IMR-90 (cell line): ENCODE measurements around the gene DDX41. TPM values are rescaled to one million over a fixed set of nuclear protein-coding genes. Genes with fewer than 3 reads are reported as not detected.

Experiments used
- ATAC-seq: fragments of 200-7000 bp; cut with Tn5 transposase; 2 replicates; pipeline ENCODE4 v1.9.1; 2020; ENCODE audit warnings: low read depth, mild to moderate bottlenecking, moderate library complexity
- BruUV-seq: library from RNA; stranded (reverse); fragments of 400-500 nt; replicated peaks from 2 replicates; lab custom pipeline; 2021; lab: Mats Ljungman, UMichigan
- CTCF ChIA-PET: fragments of 300-600 bp; formaldehyde crosslinking; extraction: SDS; loops from one replicate; lab custom pipeline; 2021; ENCODE audit warnings: antibody characterized with exemption; lab: Yijun Ruan, JAX
- POLR2A ChIA-PET: fragments of 300-600 bp; sonication (Branson Sonifier 250); formaldehyde crosslinking; loops from one replicate; lab custom pipeline; 2022; ENCODE audit warnings: antibody characterized with exemption; ENCODE audit not compliant: unreplicated experiment; lab: Charles Lee
- DNase-seq: peaks from one replicate; pipeline ENCODE4 v3.0.0; 2013
- H2AFZ ChIP-seq: replicated peaks from 2 replicates; pipeline ENCODE3; 2013; ENCODE audit warnings: low read length, mild to moderate bottlenecking; ENCODE audit not compliant: poor library complexity
- H2AK5ac ChIP-seq: 2 replicates; pipeline ENCODE4 v1.6.1; 2013; ENCODE audit warnings: low read depth, low read length, inconsistent platforms
- H2AK9ac ChIP-seq: replicated peaks from 2 replicates; pipeline ENCODE3; 2013; ENCODE audit warnings: mild to moderate bottlenecking, low read depth, low read length, moderate library complexity; ENCODE audit not compliant: poor library complexity
- H2BK120ac ChIP-seq: 2 replicates; pipeline ENCODE4 v1.6.1; 2013; ENCODE audit warnings: low read depth, low read length, inconsistent platforms
- H2BK15ac ChIP-seq: 3 replicates; pipeline ENCODE4 v1.6.1; 2013; ENCODE audit warnings: low read depth, low read length, inconsistent platforms
- H2BK20ac ChIP-seq: 2 replicates; pipeline ENCODE4 v1.6.1; 2013; ENCODE audit warnings: low read depth, mild to moderate bottlenecking, inconsistent platforms, low read length, moderate library complexity
- H2BK5ac ChIP-seq: 2 replicates; pipeline ENCODE4 v1.6.1; 2013; ENCODE audit warnings: mild to moderate bottlenecking, low read depth, low read length, inconsistent platforms; ENCODE audit not compliant: poor library complexity, severe bottlenecking
- H3K14ac ChIP-seq: replicated peaks from 2 replicates; pipeline ENCODE4 v1.6.1; 2013; ENCODE audit warnings: low read depth, low read length, inconsistent platforms
- H3K18ac ChIP-seq: 2 replicates; pipeline ENCODE4 v1.6.1; 2013; ENCODE audit warnings: low read depth, low read length, control low read depth
- H3K23ac ChIP-seq: 2 replicates; pipeline ENCODE4 v1.6.1; 2013; ENCODE audit warnings: low read depth, low read length, inconsistent platforms
- H3K27ac ChIP-seq: 2 replicates; pipeline ENCODE4 v1.5.1; 2013; ENCODE audit warnings: mild to moderate bottlenecking, control low read depth, low read length; ENCODE audit not compliant: insufficient read depth
- H3K27me3 ChIP-seq: 2 replicates; pipeline ENCODE4 v1.6.1; 2013; ENCODE audit warnings: low read length; ENCODE audit not compliant: control insufficient read depth, insufficient read depth
- H3K36me3 ChIP-seq: 2 replicates; pipeline ENCODE4 v1.6.1; 2013; ENCODE audit warnings: low read length, mixed read lengths; ENCODE audit not compliant: control insufficient read depth, insufficient read depth
- H3K4ac ChIP-seq: 2 replicates; pipeline ENCODE4 v1.6.1; 2013; ENCODE audit warnings: low read depth, low read length, inconsistent platforms
- H3K4me1 ChIP-seq: 2 replicates; pipeline ENCODE4 v1.6.1; 2013; ENCODE audit warnings: low read length, mixed read lengths; ENCODE audit not compliant: control insufficient read depth, insufficient read depth
- H3K4me2 ChIP-seq: 2 replicates; pipeline ENCODE4 v1.6.1; 2013; ENCODE audit warnings: low read depth, mild to moderate bottlenecking, control low read depth, low read length, moderate library complexity
- H3K4me3 ChIP-seq: 2 replicates; pipeline ENCODE4 v1.5.1; 2013; ENCODE audit warnings: low read depth, mild to moderate bottlenecking, control low read depth, low read length, moderate library complexity; ENCODE audit not compliant: insufficient read depth
- H3K56ac ChIP-seq: 2 replicates; pipeline ENCODE4 v1.6.1; 2013; ENCODE audit warnings: low read length, inconsistent platforms; ENCODE audit not compliant: insufficient read depth; ENCODE audit errors: extremely low read depth
- H3K79me1 ChIP-seq, 2 experiments: 2 replicates each; pipeline ENCODE4 v1.6.1; 2013; ENCODE audit warnings: low read length in 2 of 2, inconsistent platforms in 1 of 2, low read depth in 1 of 2
- H3K9ac ChIP-seq: 2 replicates; pipeline ENCODE4 v1.6.1; 2013; ENCODE audit warnings: low read depth, low read length, control low read depth
- H3K9me1 ChIP-seq: 2 replicates; pipeline ENCODE4 v1.6.1; 2013; ENCODE audit warnings: low read length, inconsistent platforms; ENCODE audit not compliant: insufficient read depth
- H3K9me3 ChIP-seq: 2 replicates; pipeline ENCODE4 v1.6.1; 2013; ENCODE audit warnings: low read length; ENCODE audit not compliant: control insufficient read depth, insufficient read depth
- H4K20me1 ChIP-seq: 2 replicates; pipeline ENCODE4 v1.6.1; 2013; ENCODE audit warnings: low read length, inconsistent platforms; ENCODE audit not compliant: insufficient read depth
- H4K5ac ChIP-seq: 2 replicates; pipeline ENCODE4 v1.6.1; 2013; ENCODE audit warnings: mild to moderate bottlenecking, low read depth, low read length, control low read depth
- H4K8ac ChIP-seq, 2 experiments: 2 replicates each; pipeline ENCODE4 v1.6.1; 2013; ENCODE audit warnings: low read depth in 2 of 2, low read length in 2 of 2, control low read depth in 1 of 2, inconsistent platforms in 1 of 2
- H4K91ac ChIP-seq: 2 replicates; pipeline ENCODE4 v1.6.1; 2013; ENCODE audit warnings: low read depth, low read length, inconsistent platforms; ENCODE audit not compliant: insufficient read depth
- MAFK ChIP-seq: IDR thresholded peaks from 2 replicates; pipeline ENCODE4 v1.6.1; 2012; ENCODE audit warnings: low read depth, low read length, improper control_type of control experiment
- WGBS, 2 experiments: methylation state at CpG; one replicate each; pipeline versions ENCODE4 v1.1.5 to v1.1.7; 2013; ENCODE audit warnings: missing lambda C conversion rate in 2 of 2; ENCODE audit not compliant: insufficient read length in 1 of 2; ENCODE audit errors: extremely low coverage in 2 of 2; 5-methylcytosine and 5-hydroxymethylcytosine counted together
- dilution Hi-C: fragments of 300-500 bp; cut with HindIII; formaldehyde crosslinking; loops from one replicate; pipeline ENCODE4 v1.14.3; 2018; ENCODE audit warnings: low sequenced_read_pairs; ENCODE audit not compliant: unreplicated experiment
- in situ Hi-C: fragments of 300-500 bp; cut with MboI; formaldehyde crosslinking; loops from 3 replicates; pipeline ENCODE4 v1.14.3; 2019; ENCODE audit warnings: low sequenced_read_pairs, inconsistent platforms, mixed read lengths
- intact Hi-C: fragments of 100-400 bp; cut with micrococcal nuclease; formaldehyde crosslinking; loops from 2 replicates; pipeline ENCODE4 v1.10.0; 2022
- polyA plus RNA-seq, 3 experiments: library from polyadenylated mRNA; depleted of rRNA; stranded (reverse); fragments of >200 nt; gene quantifications; 2 replicates each; pipeline ENCODE4 v1.2.3, GENCODE V29; 2012; ENCODE audit warnings: low replicate concordance in 1 of 3
- total RNA-seq: library from RNA; depleted of rRNA; stranded (reverse); fragments of >200 nt; gene quantifications from 2 replicates; pipeline ENCODE4 v1.2.3, GENCODE V29; 2012
- TF ChIP-seq, protein P1 (sequence below): fragments of 150-350 bp; IDR thresholded peaks from 2 replicates; pipeline ENCODE4 v1.6.1; 2017; ENCODE audit warnings: mild to moderate bottlenecking, antibody characterized with exemption, low read length, low read depth

DDX41 gene
- total and polyA plus RNA-seq, 2 of the 4 experiments (the other 2 are of a cell fraction) = 130 to 170 TPM

DNA sequence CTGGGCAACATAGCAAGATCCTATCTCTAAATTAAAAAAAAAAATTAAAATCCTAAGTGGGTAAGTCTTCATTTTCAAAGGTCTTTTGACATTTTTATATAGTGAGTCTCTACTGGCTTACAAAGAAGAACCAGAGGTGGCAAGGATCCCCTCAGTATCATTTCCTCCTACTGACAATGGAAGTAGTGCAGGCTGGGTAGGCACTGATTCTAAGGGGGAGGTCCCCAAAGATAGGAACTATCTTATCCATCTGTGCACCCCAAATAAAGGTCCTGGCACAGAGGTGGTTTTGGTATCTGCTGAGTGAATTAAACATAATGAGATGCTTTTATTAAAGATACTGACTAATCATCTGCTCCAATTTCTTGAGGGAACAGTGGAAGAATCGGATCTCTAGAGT lies 33.4 kb upstream of the DDX41 start:
- Histone ChIP-seq H3K4me3 (no peak overlapping the region), H3K9me1 (peaks cover 30% of the 10 kb centered on the region), H3K23ac (no peak overlapping the region), H2AK5ac (no peak overlapping the region), H2BK5ac (no peak overlapping the region), H2AK9ac (no peak overlapping the region), H3K14ac (no peak overlapping the region), H3K4ac (no peak overlapping the region), H3K18ac (no peak overlapping the region), H3K9ac (no peak overlapping the region), H3K4me1 (peaks cover 28% of the 10 kb centered on the region), H3K79me1 (peaks cover 8 to 73% of the 10 kb centered on the region in 2 experiments), H4K20me1 (peaks cover 63% of the 10 kb centered on the region), H2AFZ (no peak overlapping the region), H3K27me3 (no peaks in the 10 kb centered on the region), H4K5ac (no peak overlapping the region), H2BK15ac (no peak overlapping the region), H2BK20ac (no peak overlapping the region), H3K27ac (no peak overlapping the region), H3K56ac (no peak overlapping the region), H3K9me3 (no peaks in the 10 kb centered on the region), H3K4me2 (no peak overlapping the region), H2BK120ac (no peak overlapping the region), H4K91ac (no peak overlapping the region), H3K36me3 (peaks cover 5% of the 10 kb centered on the region; the same call in 1 of the 2 replicates), H4K8ac (no peak overlapping the region)
- in situ Hi-C loops (no loop called here), dilution Hi-C loops (no loop called here), intact Hi-C loops (no loop called here)
- TF ChIP-seq, protein P1, sequence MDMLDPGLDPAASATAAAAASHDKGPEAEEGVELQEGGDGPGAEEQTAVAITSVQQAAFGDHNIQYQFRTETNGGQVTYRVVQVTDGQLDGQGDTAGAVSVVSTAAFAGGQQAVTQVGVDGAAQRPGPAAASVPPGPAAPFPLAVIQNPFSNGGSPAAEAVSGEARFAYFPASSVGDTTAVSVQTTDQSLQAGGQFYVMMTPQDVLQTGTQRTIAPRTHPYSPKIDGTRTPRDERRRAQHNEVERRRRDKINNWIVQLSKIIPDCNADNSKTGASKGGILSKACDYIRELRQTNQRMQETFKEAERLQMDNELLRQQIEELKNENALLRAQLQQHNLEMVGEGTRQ = no peak
- TF ChIP-seq MAFK = no peak
- ATAC-seq (no peak), DNase-seq (no peak)
- ChIA-PET CTCF (interaction anchor here (0.9 kb wide), 1 partner anchor 11 kb away, joined by 4 read pairs; no protein-coding TSS in a partner anchor), POLR2A (interaction anchor here (0.5 kb wide), 1 partner anchor 44 kb away, joined by 5 read pairs; no protein-coding TSS in a partner anchor)
- WGBS, 2 experiments = no CpG with 5 or more reads among the region's 1 CpG
- BruUV-seq = no TSS peak
